ENCODE results near the gene NUDT13.
A peak's percentile ranks its signal among the peaks of the same experiment; 100 is the strongest.

The NUDT13 gene

DNA sequence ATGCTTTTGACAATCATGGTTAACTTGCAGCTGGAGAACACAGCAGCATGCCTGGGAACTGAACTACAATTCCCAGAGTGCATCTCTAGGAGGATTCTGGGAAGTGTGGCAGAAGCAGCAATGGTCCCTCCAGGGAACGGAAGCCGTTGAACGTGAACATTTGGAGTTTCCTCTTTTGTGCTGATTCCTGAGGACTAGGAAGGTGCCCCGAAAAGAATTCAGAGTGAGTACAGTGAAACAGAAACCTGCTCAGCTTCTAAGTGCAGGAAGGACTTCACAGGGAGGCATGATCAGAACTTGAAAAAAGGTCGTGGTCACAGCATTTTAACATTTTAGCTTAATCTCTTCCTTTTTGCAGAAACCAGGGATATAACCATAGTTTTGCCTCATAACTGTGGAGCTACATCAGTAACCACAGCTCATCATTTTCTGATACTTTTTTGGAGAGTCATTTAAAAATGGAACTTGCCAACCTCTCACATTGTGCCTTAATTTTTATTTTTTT is at the start of gene NUDT13:
TSS of gene NUDT13 (plus strand) at position 111 of the 505 bp plus-strand sequence. CDS start 3,911 bp downstream, outside the sequence.
- DNase-seq, result peak; percentile 91

DNA sequence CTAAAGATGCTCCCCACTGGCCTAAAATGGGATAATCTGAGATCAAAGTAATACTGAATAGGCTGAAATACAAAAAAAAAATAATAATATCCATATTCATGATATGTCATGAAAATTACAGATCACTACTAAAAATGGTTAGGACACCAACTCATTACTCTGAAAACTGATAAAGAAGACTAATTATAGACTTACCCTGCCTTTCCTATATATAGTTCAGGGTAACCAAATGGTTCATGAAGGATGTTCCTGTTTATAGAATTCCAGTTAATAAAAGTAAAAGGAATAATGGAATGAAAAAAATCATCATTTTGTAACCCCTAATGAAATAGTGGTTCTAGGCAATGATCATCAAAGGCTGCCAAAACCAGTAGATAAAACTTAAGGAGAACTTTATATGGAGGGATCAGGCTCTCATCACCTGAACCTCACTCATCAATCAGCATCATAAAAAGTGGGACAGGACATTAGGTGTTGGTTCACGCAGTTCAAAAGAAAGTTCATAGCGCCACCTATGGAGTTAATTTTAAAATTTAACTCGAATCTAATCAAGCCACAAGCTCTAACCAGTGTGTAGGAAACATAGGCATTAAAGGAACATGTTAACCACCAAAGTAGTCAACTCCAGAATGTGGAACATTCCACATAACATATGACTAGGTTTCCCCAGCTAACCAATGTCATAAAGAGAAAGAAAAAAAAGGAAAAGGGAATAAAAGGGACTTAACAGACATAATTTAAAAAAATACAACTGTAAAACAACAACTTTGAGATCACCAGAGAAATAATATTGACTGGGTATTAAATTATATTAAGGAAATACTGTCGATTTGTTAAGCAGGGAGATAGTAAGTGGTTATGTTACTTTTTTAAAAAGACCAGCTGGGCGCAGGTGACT is 49.3 kb upstream of the NUDT13 start:
- DNase-seq, result no peak

DNA sequence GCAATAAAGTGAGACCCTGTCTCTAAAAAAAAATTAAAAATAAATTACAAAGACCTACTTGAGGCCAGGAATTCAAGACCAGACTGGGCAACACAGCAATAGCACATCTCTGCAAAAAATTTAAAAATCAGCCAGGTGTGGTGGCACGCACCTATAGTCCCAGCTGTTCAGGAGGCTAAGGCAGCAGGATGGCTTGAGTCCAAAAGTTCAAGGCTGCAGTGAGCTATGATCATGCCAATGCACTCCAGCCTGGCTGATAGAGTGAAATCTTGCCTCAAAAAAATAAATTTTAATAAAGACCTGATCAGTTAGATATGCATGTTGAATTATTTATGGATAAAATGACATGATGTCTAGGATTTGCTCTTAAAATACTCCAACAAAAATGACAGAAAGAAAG is 48.5 kb upstream of the NUDT13 start:
- DNase-seq, result no peak

DNA sequence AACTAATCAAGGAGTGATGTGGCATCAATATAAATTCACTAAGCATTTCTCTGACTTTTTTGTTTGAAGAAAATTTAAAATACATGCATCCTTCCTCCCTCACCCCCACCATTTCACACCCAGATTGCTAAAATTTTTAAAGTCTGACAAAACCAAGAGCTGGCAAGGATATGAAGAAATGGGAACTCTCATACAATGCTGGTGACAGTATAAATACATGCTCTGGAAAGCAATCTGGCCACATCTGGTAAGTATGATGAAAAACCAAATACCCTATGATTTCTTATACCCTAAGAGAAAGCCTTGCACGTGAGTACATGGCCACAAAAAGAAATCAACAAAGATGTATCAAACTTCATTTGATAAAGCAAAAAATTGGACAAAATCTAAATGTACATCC is 44.8 kb upstream of the NUDT13 start:
- DNase-seq, result no peak

DNA sequence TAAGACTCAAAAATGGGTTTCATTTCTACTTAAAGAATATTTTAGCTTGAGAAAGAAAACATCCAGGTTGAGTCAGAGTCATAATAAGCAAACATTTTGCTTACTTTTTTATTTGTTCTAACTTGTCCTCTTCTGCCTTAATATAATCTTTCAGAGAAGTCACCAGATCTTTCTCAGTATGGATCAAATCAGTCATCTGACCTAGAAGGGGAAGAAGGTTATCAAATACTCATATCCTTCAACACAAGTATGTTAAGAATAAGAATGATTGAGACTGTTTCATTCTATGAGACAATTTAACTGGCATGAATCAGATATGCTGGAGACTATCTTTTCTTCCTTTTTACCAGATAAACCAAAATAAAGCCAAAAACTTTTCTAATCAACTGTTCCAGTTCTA is 36.6 kb upstream of the NUDT13 start:
- no peak for DNase-seq

DNA sequence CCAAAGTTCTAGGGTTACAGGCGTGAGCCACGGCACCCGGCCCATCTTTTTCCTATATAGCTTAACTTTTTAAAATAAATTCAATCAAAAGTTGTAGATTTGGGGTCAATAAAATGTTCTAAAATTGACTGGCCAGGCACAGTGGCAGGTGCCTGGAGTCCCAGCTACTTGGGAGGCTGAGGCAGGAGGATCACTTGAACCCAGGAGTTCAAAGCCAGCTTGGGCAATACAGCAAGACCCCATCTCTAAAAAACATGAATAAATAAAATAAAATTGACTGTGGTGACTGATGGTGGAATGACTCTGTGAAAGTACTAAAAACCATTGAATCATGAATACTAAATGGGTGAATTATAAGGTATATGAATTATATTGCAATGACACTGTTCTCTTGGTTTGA is 34.4 kb upstream of the NUDT13 start:
- DNase-seq, result no peak

DNA sequence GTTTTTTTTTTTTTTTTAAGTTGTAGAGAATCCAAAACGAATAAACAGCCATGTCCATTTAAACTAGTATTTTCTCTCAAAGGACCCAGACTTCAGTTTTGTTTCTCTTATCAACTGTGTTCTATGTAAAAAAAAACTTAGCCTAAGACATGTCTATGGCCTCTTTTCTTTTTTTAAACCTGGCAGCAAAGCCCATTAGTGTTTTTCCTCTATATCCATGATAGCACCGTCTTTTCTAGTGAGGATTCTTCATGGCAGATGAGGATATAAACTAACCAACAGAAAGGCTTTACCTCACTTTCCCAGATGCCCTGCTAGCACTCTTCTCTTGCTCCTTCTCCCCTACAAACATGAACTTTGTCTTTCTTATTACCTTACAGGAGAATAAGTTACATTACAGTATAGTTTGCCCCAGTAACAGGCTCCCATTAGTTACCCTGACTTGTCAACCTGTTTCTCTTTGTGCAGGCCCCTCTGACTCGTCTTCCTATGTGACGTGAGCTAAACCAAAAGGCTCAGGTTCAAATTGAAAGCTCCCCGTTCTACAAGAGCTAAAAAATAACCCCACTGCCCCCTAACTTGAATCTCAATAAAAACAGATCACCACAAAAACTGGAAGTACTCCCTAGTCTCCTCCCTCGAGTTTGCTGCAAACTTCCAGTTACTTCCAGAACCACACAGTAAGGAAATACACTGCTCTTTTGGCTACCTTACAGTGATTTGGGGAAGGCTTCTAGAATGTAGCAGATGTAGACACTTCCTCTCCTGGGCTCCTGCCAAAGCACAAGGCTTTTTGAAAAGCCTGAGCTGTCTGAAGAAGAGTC is 33.7 kb upstream of the NUDT13 start:
- peak; percentile 43 for DNase-seq

DNA sequence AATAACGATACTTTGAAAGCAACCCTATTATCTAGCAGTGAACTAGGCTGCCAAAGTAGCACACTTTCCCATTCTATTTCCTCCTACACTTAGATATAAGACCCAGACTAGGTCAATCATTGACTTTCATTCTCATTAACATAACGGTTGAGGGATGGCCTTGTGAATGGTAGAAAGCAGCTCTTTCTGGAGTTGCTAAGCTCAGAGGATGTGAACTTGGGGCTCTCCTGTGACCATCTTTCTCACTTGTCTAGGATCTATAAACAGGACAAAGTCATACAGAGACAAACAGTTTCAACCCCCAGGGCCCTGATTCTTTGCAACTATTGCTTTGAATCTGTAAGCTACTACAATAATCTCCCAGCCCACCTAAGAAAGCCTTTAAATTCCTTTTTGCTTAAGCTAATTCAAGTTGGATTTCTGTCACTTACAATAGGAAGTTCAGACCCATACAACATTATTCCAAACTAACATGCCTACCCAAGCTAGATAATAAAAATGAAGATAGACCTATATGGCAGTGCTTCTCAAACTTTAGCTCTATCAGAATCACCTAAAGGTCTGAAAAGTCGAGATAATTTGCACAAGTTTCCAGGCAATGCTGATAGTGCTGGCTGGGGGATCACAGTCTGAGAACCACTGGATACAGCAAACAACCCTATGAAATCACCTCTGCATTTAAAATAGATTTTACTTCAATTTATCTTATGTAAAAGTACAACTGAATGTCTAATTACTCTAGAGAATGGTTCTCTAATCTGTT is 30.3 kb upstream of the NUDT13 start:
- no peak for DNase-seq

DNA sequence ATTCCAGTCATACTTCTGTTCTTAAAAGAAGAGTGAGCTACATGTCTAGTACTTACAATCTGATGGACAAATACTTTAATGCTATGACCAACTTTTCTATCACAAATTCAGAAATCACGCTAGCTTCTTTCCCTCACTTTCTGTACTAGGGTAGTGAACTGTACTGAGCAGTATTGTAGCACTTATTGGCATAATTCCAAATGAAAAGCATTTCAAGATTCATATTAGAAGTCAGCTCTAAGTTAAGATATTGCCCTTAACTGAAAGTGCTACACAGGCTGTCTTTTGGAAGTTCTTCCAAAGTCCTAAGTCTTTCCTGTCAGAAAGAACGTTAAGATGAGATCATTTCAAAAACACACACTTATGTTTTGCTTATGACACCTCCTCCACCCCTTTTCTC is 27.0 kb upstream of the NUDT13 start:
- DNase-seq, result no peak

DNA sequence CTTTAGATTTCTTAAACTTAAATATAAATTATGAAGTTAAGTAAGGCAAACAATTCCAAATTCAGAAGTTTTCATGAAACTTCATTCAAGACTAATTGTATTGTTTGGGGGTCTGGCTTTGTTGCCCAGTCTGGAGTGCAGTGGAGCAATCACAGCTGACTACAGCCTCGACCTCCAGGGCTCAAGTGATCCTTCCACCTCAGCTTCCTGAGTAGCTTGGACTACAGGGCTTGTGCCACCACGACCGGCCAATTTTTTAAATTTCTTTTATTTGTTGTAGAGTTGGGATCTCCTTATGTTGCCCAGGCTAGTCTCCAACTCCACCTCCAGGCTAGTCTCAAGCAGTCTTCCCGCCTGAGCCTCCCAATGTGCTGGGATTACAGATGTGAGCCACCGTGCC is 26.0 kb upstream of the NUDT13 start:
- no peak for DNase-seq

DNA sequence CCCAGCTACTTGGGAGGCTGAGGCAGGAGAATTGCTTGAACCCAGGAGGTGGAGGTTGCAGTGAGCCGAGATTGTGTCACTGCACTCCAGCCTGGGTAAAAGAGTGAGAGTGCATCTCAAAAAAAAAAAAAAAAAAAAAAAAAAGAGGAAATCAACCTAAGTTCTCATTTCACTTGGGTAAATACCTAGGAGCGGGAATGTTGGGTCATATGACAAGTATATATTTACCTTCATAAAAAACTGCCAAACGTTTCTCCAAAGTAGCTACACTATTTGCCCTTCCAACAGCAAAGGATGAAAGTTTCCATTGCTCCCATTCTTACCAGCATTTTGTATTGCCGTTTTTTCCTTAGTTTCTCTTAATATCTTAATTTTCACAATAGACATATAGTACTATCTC is 23.4 kb upstream of the NUDT13 start:
- DNase-seq, result no peak

DNA sequence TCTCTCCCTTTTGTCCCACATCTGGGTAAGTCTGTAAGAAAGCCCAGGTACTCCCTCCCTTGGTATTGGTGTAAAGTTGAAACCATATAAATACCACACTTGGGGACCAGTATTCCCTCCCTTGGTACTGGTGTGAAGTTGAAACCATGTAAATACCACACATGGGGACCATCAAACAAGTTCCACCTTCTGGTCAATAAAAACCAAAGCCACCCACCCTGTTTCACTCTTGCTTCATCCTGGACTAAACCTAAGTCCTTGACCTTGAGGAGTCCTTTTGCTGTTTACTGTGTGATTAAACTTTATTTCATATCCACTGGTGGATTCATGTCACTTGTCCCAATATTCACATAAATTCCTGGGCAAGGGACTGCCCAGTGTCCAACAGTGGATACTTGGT is 22.0 kb upstream of the NUDT13 start:
- DNase-seq, result no peak

DNA sequence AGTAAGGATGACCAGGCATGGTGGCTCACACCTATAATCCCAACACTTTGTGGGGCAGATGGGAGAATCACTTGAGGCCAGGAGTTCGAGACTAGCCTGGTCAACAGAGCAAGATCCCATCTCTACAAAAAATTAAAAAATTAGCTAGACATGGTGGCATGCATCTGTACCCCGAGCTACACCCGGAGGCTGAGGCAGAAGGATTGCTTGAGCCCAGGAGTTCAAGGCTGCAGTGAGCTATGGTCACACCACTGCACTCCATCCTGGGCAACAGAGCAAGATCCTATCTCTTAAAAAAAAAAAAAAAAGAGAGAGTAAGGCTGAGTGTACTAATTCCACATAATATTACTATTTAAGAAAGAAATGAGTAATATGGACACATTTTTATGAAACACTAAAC is 17.4 kb upstream of the NUDT13 start:
- no peak for DNase-seq

DNA sequence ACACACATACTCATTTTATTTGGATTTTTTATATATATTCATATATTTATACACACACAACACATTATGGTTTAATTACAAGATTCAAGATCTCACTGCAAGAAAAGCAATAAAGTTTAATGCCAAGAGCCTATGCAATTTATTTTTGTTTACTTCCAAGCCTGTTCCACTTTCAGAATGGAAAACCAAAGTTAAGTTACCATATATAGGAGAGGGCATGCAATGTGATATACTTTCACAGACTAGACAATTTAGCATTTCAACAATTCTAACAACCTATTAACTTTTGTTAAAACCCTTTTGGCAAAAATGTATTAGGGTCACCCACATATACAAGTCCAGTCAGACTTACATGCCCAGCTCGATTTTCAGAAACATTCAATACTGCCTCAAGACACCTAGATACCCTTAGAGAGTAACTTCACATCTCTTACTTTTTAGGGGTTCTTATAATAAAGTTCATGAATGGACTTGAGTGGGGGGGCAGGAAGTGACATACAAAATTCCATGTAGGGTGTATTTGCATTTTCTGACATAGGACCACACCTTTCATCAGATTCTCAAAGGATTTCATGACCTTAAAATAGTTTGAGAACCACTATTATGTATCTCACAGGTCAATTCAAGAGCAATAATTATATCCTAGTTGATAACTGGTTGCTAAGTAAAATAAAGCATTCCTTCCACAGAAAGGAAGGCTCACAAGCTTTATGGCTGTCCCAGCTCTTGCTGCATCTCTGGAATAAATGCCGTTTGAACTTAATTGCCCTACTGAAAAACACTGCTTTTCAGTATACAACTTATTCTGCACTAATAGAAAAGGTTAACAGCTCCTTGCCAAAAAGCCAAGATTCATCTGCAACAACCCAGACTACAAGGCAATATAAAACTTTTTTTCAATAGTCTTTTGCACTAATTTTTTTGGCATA is 16.1 kb upstream of the NUDT13 start:
- DNase-seq, result no peak

DNA sequence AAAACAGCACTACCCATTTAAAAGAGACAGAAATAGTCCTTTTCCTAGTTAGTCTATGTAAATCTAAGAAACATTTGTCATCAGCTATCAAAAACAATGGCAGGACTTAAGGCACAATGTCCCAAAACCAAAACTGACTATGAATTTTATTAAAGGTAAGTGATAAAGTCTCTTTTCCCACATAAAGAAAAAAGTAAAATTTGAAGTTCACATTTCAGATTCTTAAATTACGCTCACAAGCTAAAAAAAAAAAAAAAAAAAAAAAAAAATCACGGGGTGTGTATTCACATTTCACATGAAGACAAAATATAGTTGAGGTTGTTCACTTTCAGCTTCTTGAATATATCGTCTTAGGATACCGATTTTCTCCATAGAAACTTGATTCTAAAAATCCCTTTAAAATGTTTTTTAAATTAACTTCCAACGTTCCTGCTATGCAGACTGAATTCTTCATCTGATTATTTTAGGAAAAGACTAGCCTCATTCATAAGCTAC is 15.2 kb upstream of the NUDT13 start:
- no peak for DNase-seq

DNA sequence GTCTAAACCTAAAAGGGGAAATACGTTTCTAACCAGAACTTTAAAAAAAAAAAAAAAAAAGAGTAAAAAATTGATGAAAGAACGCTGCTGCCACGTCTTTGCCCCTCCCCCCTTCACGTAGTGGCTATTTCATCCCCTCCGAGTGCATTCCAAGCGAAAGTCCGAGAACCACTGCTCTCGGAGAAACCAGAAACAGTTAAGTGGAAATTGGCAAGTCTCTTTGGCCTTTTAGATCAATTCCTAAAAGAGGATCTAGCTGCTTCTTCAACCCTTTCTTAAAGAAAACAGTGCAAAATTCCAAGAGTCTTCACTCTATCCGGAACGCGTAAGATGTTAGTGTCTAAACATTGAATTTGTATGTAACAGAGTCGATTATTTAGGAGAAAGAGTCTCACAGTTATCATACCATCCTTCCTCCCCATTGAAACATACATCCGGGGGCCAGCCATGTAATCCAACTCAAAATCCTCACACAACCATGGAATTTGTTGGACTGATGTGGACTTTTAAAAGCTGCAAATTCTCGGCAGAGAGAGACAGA is 14.7 kb upstream of the NUDT13 start:
- peak; percentile 83 for DNase-seq

DNA sequence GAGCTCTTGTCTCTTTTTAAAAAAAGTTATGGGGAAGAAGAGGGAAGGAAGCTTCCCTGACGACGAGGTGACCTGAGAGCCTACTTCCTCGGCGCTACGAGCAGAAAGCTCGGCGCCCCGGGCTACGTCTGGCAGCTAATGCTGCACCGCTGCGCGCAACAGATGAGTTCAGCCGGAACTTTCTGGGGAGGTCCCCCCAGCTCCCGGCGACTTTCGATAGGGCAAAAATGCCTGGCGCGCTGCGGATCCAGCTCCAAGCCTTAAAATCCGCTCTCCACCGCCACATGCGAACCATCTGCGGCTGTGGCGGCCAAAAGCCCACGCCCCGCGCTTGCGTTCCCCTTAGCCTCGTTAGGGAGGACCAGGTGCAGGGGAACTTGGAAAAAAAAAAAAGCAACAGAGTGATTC is 14.2 kb upstream of the NUDT13 start:
- DNase-seq, result peak; percentile 82

DNA sequence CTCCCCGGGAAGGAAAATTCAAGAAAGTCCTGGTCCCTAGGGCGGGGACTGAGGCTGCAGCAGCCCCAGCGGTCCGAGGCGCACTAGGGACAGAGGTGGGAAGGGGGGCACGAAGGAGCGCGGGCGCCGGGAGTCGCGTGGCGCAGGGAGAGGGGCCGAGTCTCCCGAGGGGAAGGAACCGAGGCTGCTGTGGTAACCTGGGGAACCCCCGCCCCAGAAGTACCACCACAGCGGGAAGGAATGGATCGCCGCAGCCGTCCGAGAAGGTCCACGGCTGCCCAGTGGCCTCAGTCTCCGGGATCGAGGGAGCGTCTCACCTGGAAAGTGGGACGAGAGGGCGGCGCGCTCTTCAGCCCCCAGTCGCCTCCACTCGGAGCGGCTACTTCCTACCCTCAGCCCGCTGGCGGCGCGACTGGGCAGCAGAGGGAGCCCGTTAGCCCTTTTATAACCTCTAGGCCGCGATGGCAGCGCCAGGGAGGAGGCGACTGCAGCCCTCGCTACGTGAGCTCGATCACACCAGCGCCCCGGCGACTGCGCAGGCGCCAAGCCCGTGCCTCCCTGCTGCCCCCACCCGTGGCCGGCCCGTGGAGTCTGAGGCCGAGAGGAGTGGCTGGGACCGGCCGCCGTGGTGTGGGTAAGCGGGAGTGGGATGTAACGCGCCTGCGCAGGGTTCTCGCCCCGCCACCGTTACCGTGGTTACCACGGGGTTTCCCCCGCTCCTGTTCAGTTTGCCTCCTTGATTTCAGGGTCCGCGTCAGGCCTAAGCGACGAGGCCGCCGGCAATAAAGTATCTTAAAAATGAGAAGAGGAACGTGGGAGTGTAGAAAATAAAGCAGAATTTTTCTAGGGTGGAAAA is 13.6 kb upstream of the NUDT13 start, which contains the start of gene P4HA1:
TSS of gene P4HA1 (minus strand) at position 418 of the 856 bp plus-strand sequence. CDS start 21,983 bp downstream, outside the sequence.
- peak; percentile 100 for DNase-seq

DNA sequence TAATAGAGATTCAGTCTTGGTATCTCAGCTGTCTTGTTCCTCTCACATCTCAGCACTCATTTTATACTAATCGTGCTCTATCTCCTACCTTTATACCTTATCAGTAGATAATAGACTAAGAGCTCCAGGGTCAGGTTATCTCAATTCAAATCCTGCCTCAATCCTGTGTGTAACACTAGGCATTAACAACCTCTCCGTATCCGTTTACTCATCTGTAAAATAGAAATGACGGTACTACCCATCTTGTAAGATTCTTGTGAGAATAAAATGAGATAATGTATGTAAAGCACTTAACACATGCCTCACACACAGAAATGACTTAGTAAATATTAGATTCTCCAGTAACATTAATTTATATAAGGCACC is 13.0 kb upstream of the NUDT13 start:
- no peak for DNase-seq

DNA sequence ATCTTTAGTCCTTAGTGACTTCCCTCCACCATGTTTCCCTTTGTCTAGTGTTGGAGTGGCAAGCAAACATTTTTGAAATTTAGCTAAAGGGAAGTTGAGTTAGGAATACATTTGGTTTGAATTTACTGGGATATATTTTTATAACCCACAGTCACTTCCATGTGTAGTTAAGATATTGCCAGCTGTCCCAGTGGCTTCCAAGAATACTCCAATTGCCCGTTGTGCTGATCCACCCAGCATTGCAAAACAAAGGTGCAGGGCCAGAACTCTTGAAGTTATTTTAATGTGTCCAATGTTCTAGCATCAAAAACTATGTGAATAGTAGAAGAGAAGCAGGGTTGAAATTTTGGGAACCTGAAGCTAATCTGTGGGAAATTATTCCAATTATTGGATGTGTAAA is 11.1 kb upstream of the NUDT13 start:
- no peak for DNase-seq
